Activated CD8-positive, alpha-beta memory T cell treated with anti-CD3 and anti-CD28 coated beads, Interleukin-2, amount 50 U/mL, for 24 hours (primary cell): ENCODE data around the gene STARD10.

Source experiments
- DNase-seq: peaks from one replicate; pipeline ENCODE4 v3.0.0-alpha.2; 2020; ENCODE audit errors: extremely low read depth

The STARD10 gene

DNA sequence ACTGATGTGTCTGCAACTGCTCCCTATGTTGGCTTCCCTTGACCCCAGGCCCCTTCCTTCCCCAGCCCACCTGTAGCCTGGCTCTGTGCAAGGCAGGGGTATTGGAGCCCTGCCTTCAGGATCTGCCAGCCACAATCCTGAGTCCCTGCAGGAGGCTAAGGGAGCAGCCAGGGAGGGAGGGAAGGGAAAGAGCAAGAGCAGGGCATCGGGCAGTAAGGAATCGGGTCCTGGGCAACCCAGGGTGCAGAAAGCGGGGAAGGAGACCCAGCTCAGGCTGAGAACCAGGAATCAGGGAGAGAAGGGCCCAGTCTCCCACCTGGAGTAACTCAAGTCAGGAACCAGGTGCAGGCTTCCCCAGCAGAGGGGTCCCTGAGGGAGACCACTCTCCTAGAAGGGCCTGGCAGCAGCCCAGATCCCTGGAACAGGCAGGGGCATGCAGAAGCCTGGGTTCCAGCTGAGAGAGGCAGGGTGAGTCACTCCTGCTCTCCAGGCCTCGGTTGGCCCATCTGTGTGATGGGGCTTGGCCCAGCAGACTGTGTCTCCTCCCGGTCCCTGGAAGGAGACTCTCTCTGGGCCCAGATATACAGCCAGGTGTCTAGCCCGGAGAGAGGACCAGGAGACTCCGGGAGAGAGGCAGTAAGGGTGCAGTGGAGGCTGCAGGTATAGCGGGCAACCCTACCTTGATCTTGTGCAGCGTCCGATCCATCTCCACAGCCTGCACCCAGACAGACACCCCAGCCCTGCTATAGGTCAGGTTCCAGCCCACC, 13.4 kb downstream of the STARD10 start:
- DNase-seq: no peak

DNA sequence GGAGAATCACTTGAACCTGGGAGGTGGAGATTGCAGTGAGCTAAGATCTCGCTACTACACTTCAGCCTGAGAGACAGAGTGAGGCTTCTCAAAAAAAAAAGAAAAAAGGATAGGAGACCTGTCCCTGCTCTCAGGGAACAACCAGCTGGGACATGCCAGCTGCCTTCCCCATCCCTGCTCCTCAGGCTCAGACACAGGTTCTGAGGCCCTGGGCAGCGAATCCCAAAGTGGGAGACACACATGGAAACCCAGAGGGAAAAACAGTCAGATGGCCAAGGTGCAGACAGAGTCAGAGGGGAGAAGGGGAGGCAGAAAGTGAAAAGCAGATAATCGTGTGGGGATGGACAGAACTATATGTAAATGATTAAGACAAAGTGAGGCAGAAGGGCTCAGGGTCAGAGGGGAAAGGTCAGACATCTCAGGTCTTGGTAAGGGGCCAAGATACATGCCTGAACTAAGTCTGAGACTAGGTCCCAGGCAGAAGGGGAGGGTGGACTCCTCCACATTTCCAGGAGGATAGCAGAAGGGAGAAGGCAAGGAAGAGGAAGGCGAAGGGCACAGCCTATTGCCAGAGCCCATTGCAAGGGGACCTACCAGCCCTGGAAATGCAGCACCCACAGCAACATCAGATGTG, 14.2 kb downstream of the STARD10 start:
- DNase-seq: no peak

DNA sequence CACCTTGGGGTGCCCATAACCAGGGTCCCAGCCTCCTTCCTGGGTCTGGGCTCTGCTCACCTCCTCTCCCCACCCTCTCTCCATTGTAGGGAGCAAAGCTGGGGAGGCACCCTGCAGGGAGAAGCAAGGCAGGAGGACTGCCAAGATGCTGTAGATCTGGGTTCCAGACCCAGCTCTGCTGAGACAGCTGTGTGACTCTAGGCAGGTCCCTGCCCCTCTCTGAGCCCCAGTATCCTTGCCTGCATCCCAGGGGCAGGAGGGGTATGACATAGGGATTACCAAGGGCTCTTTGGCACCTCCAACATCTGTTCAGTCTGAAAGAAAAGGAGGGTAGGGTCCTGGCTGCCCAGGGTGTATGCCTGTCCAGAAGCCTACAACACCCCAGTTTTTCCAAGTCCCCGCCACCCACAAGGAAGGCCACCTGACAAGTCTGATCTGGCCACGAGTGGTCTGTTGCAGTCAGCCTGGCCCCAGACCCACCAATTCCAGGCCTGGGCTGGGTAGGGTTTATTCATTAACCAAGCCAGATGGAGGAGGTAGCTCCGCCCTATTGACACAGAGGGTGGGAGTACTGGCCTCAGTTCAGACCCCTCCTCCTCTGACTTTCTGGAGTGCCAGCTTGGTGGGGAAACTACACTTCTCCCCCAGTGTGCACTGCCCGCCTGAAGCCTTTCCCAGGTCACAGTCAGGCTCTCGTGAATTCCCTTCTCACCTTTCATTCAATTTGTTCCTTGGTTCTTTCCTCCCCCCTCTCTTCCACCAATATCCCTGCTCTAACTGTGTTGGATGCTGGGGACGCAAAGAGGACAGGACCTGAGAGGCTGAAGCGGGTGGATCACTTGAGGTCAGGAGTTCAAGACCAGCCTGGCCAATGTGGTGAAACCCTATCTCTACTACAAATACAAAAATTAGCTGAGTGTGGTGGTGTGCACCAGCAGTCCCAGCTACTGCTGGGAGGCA, 15.0 kb downstream of the STARD10 start:
- DNase-seq: no peak

DNA sequence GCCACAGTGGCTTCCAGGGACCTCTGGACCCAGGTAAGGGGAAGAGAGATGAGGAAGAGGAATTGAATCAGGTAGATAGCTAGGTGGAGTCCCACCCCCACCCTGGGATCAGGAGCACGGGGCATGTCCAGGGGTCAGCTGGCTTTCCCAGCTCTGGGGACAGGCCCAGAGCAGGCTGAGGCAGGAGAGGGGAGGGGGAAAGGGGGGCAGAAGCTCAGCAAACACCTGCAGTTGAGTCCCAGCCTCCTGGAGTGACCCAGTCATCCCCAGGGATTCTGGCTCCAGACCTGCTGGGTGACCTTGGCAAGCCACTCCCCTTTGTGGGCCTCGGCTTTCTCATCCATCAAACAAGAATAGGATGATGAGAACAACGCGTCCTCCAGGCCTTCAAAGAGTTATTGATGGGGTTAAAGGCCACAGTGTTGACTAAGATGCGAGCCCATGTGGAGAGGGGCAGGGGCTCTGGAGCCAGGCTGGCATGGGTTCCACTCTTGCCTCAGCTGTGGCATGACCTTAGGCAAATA, 16.0 kb downstream of the STARD10 start:
- DNase-seq: no peak

DNA sequence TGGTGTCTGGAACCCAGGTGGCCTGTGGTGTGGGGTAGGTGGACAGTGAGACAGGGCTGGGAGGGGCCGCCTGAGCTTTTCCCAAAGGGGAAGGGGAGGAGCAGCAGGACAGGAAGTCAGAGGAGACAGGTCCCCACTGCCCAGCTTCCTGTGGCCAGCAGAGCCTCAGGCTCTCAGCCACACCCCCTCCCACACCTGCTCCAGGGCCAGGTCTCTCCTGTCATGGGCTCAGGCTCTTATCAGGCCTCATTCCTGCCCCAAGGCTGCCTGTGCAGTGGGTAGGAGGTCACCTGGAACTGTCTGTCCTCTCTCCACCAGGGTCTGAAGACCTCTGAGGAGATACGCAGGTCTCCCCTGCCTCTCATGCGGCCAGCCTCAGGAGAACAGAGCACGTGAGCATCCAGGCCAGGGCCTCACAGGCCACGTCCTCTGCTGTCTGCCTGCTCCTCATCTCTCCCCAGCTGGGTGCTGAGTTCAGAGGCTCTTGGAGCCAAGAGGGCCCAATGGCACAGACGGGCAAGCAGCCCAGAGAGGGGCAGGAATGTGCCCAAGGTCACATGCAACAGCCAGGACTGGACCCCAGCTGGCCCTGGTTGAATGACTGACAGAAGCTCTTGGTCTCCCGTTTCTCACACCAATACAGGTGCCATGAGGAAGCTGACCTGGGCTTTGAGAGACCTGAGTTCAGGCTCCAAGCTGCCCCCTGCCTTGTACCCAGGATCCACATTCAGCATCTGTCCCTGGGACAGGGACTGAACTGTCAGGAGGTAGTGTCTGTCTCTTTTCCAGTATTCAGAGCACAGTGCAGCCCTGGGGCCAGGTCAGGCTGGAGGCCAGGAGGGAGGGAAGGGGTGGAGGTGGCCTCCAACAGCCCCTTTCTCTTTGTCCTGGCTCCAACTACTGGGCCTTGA, 16.7 kb downstream of the STARD10 start:
- no peak for DNase-seq

DNA sequence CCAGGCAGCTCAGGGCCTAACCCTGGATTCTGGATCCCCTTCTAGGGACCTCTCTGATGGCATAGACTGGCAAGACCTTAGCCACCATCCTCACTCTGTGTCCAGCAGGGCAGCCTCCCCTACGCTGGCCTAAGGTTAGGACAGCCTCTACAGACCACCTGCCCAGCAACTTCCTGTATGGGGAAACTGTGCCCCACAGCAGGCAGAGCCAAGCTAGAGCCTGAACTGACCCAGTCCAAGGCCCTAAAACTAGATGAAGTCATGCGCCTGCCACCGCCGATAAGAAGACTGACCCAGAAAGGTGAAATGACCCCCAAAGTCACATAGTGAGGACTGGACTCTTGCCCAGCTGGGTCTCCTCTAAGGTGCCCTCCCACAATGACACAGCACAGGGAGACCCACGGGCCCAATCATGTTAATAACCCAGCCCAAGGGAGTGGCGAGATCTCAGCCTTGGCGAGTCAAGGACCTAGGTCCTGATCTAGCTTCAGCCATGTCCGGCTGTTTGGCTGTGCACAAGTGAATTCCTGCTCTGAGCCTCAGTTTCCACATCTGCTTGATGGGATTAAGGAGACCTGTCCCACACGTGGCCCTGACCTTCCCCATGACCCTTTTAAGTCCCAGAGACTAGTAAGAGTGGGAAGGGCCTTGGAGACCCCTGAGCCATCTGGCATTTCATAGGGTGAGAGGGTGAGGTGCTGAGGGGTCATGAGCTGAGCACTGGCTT, 17.6 kb downstream of the STARD10 start:
- DNase-seq: no peak

DNA sequence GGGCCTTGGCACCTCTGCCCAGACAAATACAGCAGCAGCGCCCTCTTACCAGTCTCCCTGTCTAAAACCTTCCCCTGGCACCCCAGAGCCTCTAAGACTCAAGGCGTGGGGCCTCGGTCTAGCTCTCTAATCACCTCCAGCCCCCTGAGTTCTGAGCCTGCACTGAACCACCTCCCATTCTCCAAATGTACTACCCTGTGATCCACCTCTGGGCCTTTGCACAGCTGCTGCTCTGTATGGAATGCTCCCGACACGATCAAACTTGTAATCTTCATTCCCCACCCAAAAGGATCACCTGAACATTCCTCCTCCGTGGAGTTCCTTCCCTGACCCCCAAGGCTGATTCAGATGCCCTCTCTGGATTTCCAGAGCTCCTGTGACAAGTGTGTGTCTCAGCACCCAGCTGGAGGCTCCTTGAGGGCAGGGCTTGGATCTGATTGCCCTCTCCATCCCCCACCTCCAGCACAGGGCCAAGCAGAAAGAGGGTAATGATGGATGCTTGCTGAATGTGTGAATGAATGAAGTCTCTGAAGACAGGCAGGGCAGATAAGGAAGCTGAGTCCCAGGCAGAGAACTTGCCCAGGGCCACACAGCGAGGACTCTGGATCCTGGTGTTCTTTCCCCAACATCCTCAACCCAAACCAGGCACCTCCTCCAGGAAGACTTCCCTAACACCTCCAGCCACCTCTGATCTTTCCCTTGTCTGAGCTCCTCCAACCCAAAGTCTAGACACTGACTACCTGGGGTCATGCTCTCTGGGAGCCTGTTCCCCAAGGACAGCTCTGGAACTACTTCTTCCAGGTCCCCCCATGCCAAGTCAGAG, 18.3 kb downstream of the STARD10 start:
- DNase-seq: no peak

DNA sequence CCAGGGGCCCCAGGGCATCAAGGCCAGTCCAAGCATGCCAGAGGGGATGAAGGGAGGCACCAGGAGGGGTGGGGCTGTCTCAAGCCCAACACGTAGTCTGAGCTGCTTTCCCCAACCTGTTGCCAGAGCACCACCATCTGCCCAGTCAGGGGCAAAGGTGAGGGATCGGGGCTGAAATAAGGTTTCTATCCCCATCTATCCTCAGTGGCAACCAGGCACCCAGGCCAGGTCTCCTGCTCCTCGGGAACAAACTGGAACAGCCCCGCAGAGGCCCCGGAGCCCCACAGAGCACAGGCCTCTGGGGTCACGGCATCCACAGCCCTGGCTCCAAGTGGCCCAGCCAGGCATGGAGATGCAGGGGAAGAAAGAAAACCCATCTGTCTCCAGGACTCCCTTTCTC, 19.3 kb downstream of the STARD10 start:
- DNase-seq: no peak

DNA sequence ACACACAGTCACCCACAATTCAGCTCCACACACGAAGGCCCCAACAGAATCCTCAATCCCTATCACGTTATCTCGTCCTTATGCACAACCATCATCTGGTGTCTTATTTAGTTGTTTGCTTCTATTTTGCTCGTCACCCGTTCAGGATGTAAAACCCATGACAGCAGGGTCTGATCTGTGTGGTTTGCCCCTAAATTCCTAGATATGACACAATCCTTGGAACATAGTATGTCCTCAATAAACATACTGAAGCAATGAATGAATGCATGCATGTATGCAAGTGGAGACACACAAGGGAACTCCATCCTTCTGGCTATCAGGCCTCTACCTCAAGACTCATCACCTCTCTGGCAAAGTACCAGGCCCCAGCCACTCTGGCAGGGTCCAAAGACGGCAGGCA, 20.2 kb downstream of the STARD10 start:
- DNase-seq: no peak

DNA sequence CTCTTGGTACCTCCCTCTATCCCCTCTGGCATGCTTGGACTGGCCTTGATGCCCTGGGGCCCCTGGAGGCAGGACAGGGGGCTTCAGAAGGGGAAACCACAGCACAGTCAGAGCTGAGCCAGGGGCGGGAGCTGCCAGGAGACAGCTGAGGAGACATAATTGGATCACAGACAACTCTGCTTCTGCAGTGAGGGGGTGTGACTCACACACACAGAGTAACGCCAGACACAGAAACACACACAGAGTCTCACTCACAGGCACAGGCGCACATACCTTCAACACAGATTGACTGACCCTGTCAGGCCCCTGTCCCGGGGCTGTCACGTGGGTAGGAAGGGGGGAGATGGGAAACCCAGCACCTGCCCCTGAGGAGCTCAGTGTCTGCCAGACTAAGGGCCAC, 20.6 kb downstream of the STARD10 start:
- DNase-seq: no peak

DNA sequence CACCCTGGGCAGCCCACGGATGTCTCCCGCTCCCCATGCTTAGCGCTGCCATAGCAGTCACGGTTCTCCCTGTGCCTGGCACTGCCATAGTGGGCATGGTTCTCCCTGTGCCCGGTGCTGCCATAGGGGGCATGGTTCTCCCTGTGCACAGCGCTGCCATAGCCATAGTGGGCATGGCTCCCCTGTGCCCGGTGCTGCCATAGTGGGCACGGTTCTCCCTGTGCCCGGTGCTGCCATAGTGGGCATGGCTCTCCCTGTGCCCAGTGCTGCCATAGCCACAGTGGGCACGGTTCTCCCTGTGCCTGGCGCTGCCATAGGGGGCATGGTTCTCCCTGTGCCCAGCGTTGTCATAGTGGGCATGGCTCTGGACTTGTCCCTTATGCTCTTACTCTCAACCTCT, 21.8 kb downstream of the STARD10 start:
- no peak for DNase-seq

DNA sequence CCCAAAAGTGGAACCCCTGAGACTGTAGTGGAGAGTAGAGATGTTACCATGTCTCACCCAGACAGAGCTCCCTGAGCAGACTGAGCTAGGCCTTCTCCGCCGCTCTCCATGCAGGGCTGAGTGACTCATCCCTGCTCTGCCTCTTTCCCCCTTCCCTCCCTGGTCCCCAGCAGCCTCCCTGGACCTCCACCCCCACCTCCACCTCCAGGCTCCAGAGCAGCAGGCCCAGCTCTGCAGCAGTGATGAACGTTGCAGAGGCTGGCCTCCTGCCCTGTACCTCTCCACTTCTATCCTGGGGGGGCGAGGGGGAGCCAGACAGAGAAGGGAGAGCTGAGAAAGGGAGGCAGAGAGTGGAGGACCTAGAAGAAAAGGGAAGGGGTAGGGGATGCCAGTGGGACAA, 22.3 kb downstream of the STARD10 start:
- DNase-seq: no peak

DNA sequence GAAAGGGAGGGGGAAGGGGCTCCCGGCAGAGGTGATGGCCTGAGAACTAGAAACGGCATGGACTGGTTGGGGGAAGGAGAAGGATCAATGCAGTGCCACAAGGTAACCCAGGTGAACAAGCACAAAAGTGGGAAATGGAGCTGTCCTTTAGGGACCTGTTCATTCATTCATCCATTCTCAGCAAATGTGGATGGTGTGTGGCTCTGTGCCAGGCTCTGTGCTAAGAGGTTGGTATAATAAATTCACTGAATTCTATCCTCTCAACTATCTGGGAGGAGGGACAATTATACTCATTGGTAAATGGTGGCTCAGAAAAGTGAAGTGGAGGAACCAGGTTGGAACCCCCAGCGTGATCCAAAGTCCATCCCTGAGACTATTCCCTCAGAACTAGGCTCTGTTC, 23.0 kb downstream of the STARD10 start:
- DNase-seq: no peak

DNA sequence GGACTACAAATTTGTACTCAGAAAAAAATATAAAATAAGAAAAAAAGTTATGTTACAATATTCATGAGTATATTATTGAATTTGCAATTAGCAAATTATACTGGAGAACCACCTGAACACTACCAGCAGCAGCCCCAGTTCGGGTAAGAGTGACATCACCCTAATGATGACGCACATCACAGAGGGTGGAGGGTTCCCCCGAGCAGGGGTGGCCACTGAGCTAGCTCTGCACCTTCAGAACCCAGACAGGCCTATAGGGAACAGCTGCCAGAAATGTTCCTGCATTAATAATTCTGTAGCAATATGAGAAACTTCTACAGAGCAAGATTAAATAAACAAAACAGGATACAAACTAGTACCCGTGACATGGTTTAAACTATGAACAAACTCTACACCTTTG, 24.2 kb downstream of the STARD10 start:
- no peak for DNase-seq

DNA sequence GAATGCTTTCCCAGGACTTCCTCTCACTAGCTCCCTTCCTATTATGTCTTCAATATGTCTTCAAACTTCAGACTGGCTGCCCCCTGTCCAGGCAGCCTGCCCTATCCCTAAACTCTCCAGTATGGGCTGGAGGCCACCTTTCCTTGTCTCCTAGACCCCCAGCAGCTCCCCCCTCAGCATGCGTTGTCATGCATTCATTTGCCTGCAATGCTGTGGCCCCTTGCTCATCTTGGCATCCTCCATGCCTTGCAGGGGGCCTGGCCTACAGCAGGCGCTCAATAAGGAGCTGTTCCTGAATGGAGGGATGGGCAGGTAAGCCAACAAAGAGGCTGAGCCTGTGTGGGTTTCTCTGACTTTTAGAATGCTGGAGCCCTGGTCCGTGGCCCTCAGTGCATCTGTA, 25.3 kb downstream of the STARD10 start:
- DNase-seq: no peak

DNA sequence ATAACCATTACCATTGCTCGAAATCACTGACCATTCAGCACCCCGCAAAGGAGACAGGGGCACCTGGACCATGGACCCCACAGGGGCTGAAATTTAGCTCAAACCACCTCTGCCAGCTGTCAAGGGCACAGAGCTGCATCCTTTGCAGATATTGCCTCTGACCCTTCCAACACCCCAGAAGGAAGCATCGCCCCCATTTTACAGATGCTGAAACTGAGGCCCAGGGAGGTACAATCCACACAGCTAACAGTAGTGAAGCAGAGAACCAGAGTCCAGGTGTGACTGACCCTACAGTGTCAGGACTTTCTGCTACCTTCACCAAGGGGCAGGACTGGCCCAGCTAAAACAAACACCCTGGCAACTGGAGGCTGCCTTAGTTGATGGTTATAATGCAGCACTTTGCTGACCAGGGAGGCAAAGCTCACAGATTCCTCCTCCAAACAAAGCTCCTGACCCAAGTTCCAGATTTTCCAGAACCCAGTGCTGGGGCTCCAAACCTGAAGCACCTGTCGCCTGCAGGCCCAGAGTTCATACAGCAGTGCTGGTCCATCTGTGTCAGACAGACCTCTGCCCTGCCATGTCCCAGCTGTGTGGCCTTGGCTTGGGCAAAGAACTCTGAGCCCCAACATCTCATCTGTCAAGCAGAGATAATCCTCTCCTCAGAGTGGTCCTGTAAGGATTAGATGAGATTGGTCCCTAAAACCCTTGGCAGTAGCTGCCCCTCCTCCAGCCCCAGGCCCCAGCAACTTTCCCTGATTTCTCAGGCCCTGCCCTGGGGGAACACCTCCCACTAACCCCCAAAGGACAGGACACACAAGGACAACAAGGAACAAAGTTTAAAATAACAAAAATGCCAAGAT, 26.4 kb downstream of the STARD10 start:
- DNase-seq: no peak

DNA sequence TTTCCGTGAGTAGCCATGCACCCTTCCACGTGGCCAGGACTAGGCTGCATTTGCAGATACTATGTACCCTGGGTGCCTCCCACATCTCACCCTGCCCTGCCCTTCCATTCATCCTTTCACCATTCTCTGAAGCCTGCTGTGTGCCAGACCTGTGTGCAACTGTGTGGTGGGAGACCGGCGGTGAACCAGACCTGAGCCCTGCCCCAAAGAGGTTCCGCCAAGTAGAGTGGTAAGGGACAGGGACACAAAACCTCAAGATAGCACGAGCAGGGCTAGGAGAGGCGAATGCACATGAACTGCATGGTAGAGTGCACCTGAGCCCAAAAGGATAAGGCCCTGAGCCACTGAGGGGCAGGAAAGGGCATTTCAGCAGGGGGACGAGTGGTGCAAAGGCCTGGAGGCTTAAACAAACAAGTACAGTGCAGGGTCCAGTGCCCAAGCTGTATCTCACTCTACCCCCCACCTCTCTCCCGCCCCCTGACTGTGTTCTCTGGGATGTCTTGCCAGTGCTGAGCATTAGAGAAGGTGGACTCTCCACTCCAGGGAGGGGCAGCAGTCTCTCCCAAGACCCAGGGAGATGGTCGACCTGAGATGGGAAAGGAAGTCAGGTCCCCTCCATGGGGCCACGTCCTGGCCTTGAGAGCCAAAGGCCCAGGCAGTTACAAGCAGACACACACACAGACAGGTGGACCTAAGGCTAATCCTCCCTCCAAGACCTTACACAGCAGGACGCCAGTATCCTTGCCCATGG, 27.5 kb downstream of the STARD10 start:
- no peak for DNase-seq

DNA sequence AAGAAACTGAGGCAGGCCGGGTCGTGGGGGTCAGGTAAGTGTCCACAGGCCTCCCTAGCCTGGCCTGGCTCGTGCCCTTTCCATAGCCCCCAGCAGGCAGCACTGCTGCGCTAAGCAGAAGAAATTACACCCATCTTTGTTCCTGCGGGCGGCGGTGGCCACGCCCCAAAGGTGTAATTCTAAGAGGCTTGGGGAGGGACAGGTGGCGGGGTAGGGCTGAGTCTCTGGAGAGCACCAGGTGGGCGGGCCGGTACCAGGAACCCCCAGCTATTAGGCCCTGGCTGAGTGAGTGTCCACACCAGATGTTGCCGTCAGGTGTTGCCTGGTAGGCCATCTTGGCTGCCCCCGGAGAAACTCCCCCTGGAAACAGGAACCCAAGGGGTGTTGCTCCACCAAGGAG, 29.3 kb downstream of the STARD10 start:
- no peak for DNase-seq
